MM.1S (cell line): ENCODE results near the gene HSP90B1.

Experiments used
- EZH2 ChIP-seq: fragments of 300-600 bp; sonication (generic); optimal IDR thresholded peaks from 2 replicates; pipeline ENCODE3; 2017; ENCODE audit warnings: low read depth, mild to moderate bottlenecking, antibody characterized with exemption, low read length, mixed read lengths
- EZH2phosphoT487 ChIP-seq: fragments of 300-600 bp; sonication (generic); IDR thresholded peaks from 2 replicates; pipeline ENCODE4 v1.6.1; 2018; ENCODE audit warnings: antibody characterized with exemption, low read length
- TF ChIP-seq, protein P1 (sequence below): fragments of 300-600 bp; sonication (generic); IDR thresholded peaks from 2 replicates; pipeline ENCODE4 v1.5.1; 2016; ENCODE audit warnings: antibody characterized with exemption, low read length, mixed read lengths

DNA sequence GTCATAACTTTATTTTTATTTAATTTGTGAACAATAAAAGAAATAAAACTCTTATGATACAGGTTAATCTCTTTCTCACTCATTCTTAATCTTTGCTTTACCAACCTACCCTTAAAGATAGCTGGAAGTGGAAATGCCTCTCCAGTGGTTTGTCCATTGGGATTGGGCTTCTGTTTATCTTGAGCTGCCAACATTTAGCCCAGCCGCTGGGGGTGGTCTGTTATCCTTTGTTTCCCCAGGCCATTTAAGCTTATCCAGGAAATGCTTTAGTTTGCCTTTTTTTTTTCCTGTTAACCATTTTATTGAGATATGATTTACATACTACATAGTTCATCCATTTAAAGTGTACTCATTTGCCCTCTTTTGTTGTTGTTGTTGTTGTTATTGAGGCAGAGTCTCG lies 43.7 kb downstream of the HSP90B1 start:
- TF ChIP-seq, protein P1, sequence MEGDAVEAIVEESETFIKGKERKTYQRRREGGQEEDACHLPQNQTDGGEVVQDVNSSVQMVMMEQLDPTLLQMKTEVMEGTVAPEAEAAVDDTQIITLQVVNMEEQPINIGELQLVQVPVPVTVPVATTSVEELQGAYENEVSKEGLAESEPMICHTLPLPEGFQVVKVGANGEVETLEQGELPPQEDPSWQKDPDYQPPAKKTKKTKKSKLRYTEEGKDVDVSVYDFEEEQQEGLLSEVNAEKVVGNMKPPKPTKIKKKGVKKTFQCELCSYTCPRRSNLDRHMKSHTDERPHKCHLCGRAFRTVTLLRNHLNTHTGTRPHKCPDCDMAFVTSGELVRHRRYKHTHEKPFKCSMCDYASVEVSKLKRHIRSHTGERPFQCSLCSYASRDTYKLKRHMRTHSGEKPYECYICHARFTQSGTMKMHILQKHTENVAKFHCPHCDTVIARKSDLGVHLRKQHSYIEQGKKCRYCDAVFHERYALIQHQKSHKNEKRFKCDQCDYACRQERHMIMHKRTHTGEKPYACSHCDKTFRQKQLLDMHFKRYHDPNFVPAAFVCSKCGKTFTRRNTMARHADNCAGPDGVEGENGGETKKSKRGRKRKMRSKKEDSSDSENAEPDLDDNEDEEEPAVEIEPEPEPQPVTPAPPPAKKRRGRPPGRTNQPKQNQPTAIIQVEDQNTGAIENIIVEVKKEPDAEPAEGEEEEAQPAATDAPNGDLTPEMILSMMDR, result no peak
- TF ChIP-seq EZH2 (no peak), EZH2phosphoT487 (no peak)
